ENCODE results near the gene PMP22. TPM values are rescaled to one million over a fixed set of nuclear protein-coding genes. Genes with fewer than 3 reads are reported as not detected.

PMP22 gene
- total RNA-seq, 4 donors from 2014 or later: 260 to 386 (median 339) TPM

- no peak for TF ChIP-seq CTCF (IDR thresholded peaks at IDR 0.05; ENCODE audit: low read depth)
These were observed 9.2 kb downstream of the PMP22 start for GRCh38 chr17:15255713-15256454.

- TF ChIP-seq CTCF (IDR thresholded peaks at IDR 0.05; ENCODE audit: low read depth): no peak
These were observed 14.8 kb downstream of the PMP22 start for GRCh38 chr17:15250135-15250860.

GRCh38 chr17:15249487-15249886 is 15.6 kb downstream of the PMP22 start:
- TF ChIP-seq CTCF (IDR thresholded peaks at IDR 0.05; ENCODE audit: low read depth): no peak

- no peak for TF ChIP-seq CTCF (IDR thresholded peaks at IDR 0.05; ENCODE audit: low read depth)
These were observed 17.1 kb downstream of the PMP22 start for GRCh38 chr17:15247891-15248529.

- TF ChIP-seq CTCF (IDR thresholded peaks at IDR 0.05; ENCODE audit: low read depth): no peak
These were observed 20.1 kb downstream of the PMP22 start for GRCh38 chr17:15245054-15245453.

GRCh38 chr17:15240644-15241043 is 24.5 kb downstream of the PMP22 start:
- TF ChIP-seq CTCF (IDR thresholded peaks at IDR 0.05; ENCODE audit: low read depth): no peak

GRCh38 chr17:15239491-15239890 is 25.6 kb downstream of the PMP22 start:
- no peak for TF ChIP-seq CTCF (IDR thresholded peaks at IDR 0.05; ENCODE audit: low read depth)

All from subcutaneous adipose tissue (tissue), 4 donors.